Endothelial cell of umbilical vein (primary cell): ENCODE measurements around the gene DET1. TPM values are rescaled to one million over a fixed set of nuclear protein-coding genes. Genes with fewer than 3 reads are reported as not detected.

Experiments used
- BruUV-seq: library from RNA; stranded (reverse); fragments of 400-500 nt; replicated peaks from 2 replicates; lab custom pipeline; 2021; lab: Mats Ljungman, UMichigan
- CTCF ChIA-PET: fragments of 300-600, 350-600 bp; sonication (Branson Sonifier 250); formaldehyde crosslinking; loops from one replicate; lab custom pipeline; 2021; ENCODE audit warnings: antibody characterized with exemption, inconsistent platforms; lab: Charles Lee
- POLR2A ChIA-PET: fragments of 300-600, 350-600 bp; sonication (Branson Sonifier 250); formaldehyde crosslinking; loops from one replicate; lab custom pipeline; 2021; ENCODE audit warnings: antibody characterized with exemption, inconsistent platforms; lab: Charles Lee
- DNase-seq: peaks from one replicate; pipeline ENCODE4 v3.0.0-alpha.2; 2011; ENCODE audit warnings: low read depth, low spot score
- FAIRE-seq: peaks from 2 replicates; lab custom pipeline; 2011; peaks lifted over from hg19 to GRCh38; lab: Jason Lieb, UNC
- H2AFZ ChIP-seq: 2 replicates; pipeline ENCODE4 v1.6.0; 2012; ENCODE audit warnings: low read depth, low read length, control low read depth, inconsistent platforms
- H3K27ac ChIP-seq: 2 replicates; pipeline ENCODE4 v1.5.1; 2011; ENCODE audit warnings: low read depth, mild to moderate bottlenecking, control low read depth, low read length, moderate library complexity; ENCODE audit not compliant: insufficient read depth
- H3K27me3 ChIP-seq, 2 experiments: 2 replicates each; pipeline versions ENCODE4 v1.6.0 to v1.6.1; 2011; ENCODE audit warnings: low read length in 2 of 2, mixed read lengths in 1 of 2; ENCODE audit not compliant: control insufficient read depth in 2 of 2, insufficient read depth in 2 of 2
- H3K36me3 ChIP-seq, 2 experiments: 2 replicates in 1 of 2; 3 replicates in 1 of 2; pipeline ENCODE4 v1.5.1; 2011; ENCODE audit warnings: low read length in 2 of 2, mild to moderate bottlenecking in 1 of 2, moderate library complexity in 1 of 2; ENCODE audit not compliant: control insufficient read depth in 2 of 2, insufficient read depth in 2 of 2; ENCODE audit errors: extremely low read depth in 1 of 2
- H3K4me1 ChIP-seq: 3 replicates; pipeline ENCODE4 v1.5.1; 2011; ENCODE audit warnings: mild to moderate bottlenecking, low read length; ENCODE audit not compliant: control insufficient read depth, insufficient read depth; ENCODE audit errors: extremely low read depth
- H3K4me2 ChIP-seq: 2 replicates; pipeline ENCODE4 v1.6.1; 2011; ENCODE audit warnings: low read length, control low read depth, mixed read lengths; ENCODE audit not compliant: insufficient read depth
- H3K4me3 ChIP-seq, 3 experiments: fragments of 200-600 bp in 1 of 3; sonication (generic), shearing (Covaris generic) in 1 of 3; replicated peaks in 1 of 3; 2 replicates each; pipeline ENCODE4 v1.5.1; 2011 to 2016; ENCODE audit warnings: control low read depth in 3 of 3, low read length in 3 of 3, mild to moderate bottlenecking in 2 of 3, inconsistent platforms in 1 of 3, low read depth in 1 of 3, moderate library complexity in 1 of 3; ENCODE audit not compliant: insufficient read depth in 1 of 3
- H3K79me2 ChIP-seq: 2 replicates; pipeline ENCODE4 v1.6.0; 2012; ENCODE audit warnings: low read length, inconsistent platforms; ENCODE audit not compliant: control insufficient read depth, insufficient read depth
- H3K9ac ChIP-seq: replicated peaks from 2 replicates; pipeline ENCODE3; 2011; ENCODE audit warnings: low read length, control low read depth; ENCODE audit not compliant: insufficient read depth; ENCODE audit errors: extremely low read depth
- H3K9me1 ChIP-seq: replicated peaks from 3 replicates; pipeline ENCODE4 v1.6.0; 2011; ENCODE audit warnings: mild to moderate bottlenecking, low read length; ENCODE audit not compliant: control insufficient read depth, insufficient read depth; ENCODE audit errors: extremely low read depth
- H3K9me3 ChIP-seq: replicated peaks from 2 replicates; pipeline ENCODE4 v1.5.1; 2012; ENCODE audit warnings: low read length, inconsistent platforms; ENCODE audit not compliant: control insufficient read depth, insufficient read depth
- H4K20me1 ChIP-seq: replicated peaks from 2 replicates; pipeline ENCODE3; 2011; ENCODE audit warnings: mild to moderate bottlenecking, low read length; ENCODE audit not compliant: control insufficient read depth, insufficient read depth; ENCODE audit errors: extremely low read depth
- EZH2 ChIP-seq: IDR thresholded peaks from 2 replicates; pipeline ENCODE4 v1.6.1; 2012; ENCODE audit warnings: borderline replicate concordance, low read depth, mild to moderate bottlenecking, moderate library complexity, low read length, inconsistent platforms; ENCODE audit not compliant: severe bottlenecking
- FOS ChIP-seq: IDR thresholded peaks from 2 replicates; pipeline ENCODE4 v1.6.1; 2011; ENCODE audit warnings: mild to moderate bottlenecking, low read length, moderate library complexity, borderline replicate concordance; ENCODE audit not compliant: insufficient read depth
- GATA2 ChIP-seq: IDR thresholded peaks from 2 replicates; pipeline ENCODE4 v1.7.0; 2011; ENCODE audit warnings: low read depth, mild to moderate bottlenecking, moderate library complexity, mixed read lengths, low read length; ENCODE audit not compliant: insufficient read length, insufficient read depth
- MYC ChIP-seq: IDR thresholded peaks from one replicate; pipeline ENCODE4 v1.6.1; 2011; ENCODE audit warnings: mild to moderate bottlenecking, low read depth, low read length
- POLR2AphosphoS5 ChIP-seq: IDR thresholded peaks from 2 replicates; pipeline ENCODE4 v1.6.1; 2012; ENCODE audit warnings: low read depth, mild to moderate bottlenecking, control low read depth, low read length, moderate library complexity; ENCODE audit not compliant: insufficient read depth
- dilution Hi-C: fragments of 300-500 bp; cut with MboI; formaldehyde crosslinking; loops from one replicate; pipeline ENCODE4 v1.15.0; 2019; ENCODE audit warnings: low sequenced_read_pairs; ENCODE audit not compliant: extremely low pct_ligation_motif_present
- intact Hi-C: fragments of 100-400 bp; cut with micrococcal nuclease; formaldehyde crosslinking; loops from one replicate; pipeline ENCODE4 v1.10.0; 2022
- polyA plus RNA-seq, 4 experiments: library from polyadenylated mRNA; depleted of rRNA in 3 of 4; stranded (reverse) in 3 of 4; unstranded in 1 of 4; fragments of >200 nt; gene quantifications; 2 replicates each; pipeline versions ENCODE4 v1.2.1 to v1.2.3, GENCODE V29; 2011 to 2012; ENCODE audit warnings: missing spikeins in 1 of 4
- total RNA-seq: library from RNA; stranded (reverse); gene quantifications from 2 replicates; pipeline ENCODE4 v1.2.3, GENCODE V29; 2021

Gene DET1
- total and polyA plus RNA-seq, 2 donors (not counting 3 experiments of a cell fraction or from before 2014, with no cell fraction given) = 5.2 to 5.6 TPM

GRCh38 chr15:88509964-88510363 lies 36.5 kb downstream of the DET1 start:
- no peak overlapping the region for H3K4me2 ChIP-seq
- no peak overlapping the region for H3K9ac ChIP-seq

DNA sequence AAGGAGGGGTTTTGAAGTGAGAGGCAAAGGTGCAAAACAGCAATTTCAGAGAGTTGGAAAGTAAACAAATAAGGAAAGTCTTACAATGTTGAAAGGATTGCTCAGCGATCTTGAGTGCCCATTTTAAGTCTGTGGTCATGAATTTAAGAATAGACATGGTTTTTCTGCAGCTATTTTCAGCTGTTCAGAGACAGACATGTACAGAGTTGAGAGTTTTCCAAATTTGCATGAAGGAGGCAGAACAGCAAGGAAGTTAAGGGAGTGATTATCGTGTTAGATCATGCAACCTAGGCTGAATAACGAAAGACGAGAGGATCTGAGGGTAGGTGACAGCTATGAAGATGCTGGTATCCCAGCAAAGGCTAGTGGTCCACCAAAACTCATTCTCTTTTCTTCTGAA lies 37.2 kb downstream of the DET1 start:
- H3K4me1 ChIP-seq = peaks cover 4% of the 10 kb centered on the region
- H3K27me3 ChIP-seq = no peaks in the 10 kb centered on the region
- no peaks in the 10 kb centered on the region for H4K20me1 ChIP-seq
- H3K9ac ChIP-seq = no peak overlapping the region
- CTCF ChIA-PET = no interaction called here
- no peak overlapping the region for H3K27ac ChIP-seq
- no peak overlapping the region for H3K4me3 ChIP-seq
- POLR2A ChIA-PET = no interaction called here
- no peak for TF ChIP-seq EZH2
- no peak overlapping the region for H3K4me2 ChIP-seq
- H3K79me2 ChIP-seq = no peaks in the 10 kb centered on the region
- FAIRE-seq (peak; percentile 57), DNase-seq (no peak)
- no peaks in the 10 kb centered on the region for H3K9me1 ChIP-seq
- no TSS peak for BruUV-seq
- peaks cover 0 to 3% of the 10 kb centered on the region in 2 experiments for H3K36me3 ChIP-seq
- no peaks in the 10 kb centered on the region for H3K9me3 ChIP-seq
- no peak overlapping the region for H2AFZ ChIP-seq
- intact Hi-C loops (no loop called here), dilution Hi-C loops (no loop called here)

More at GRCh38 chr15:88509964-88510363, 36.5 kb downstream of the DET1 start:
- Histone ChIP-seq H3K9me3 (no peaks in the 10 kb centered on the region), H4K20me1 (no peaks in the 10 kb centered on the region), H3K27me3 (no peaks in the 10 kb centered on the region), H3K27ac (no peak overlapping the region), H3K9me1 (no peaks in the 10 kb centered on the region), H3K4me1 (peaks cover 4% of the 10 kb centered on the region), H2AFZ (no peak overlapping the region), H3K79me2 (no peaks in the 10 kb centered on the region), H3K36me3 (peaks cover 0 to 3% of the 10 kb centered on the region in 2 experiments), H3K4me3 (no peak overlapping the region)
- intact Hi-C loops = no loop called here
- FAIRE-seq (no peak), DNase-seq (no peak)
- dilution Hi-C loops = no loop called here
- no peak for TF ChIP-seq MYC
- TF ChIP-seq GATA2 = no peak
- TF ChIP-seq FOS = no peak
- TF ChIP-seq POLR2AphosphoS5 = no peak
- no peak for TF ChIP-seq EZH2
- CTCF ChIA-PET = no interaction called here
- no TSS peak for BruUV-seq
- POLR2A ChIA-PET = no interaction called here
